ENCODE data around the gene ZDHHC11.
"Not testable (repeated sequence)": the region's sequence is repeated elsewhere in the genome, so short reads cannot be mapped to it uniquely, and the experiment has no call there.

The ZDHHC11 gene

GRCh38 chr5:752532-753115, 98.2 kb downstream of the ZDHHC11 start:
- not testable (repeated sequence) for H3K27me3 ChIP-seq (ENCODE audit: control insufficient read depth, insufficient read depth, low read length); H3K4me3 ChIP-seq (ENCODE audit: low read length); H3K36me3 ChIP-seq (ENCODE audit: control insufficient read depth, insufficient read depth, low read length); H3K9ac ChIP-seq (ENCODE audit: low read length); H3K27ac ChIP-seq (ENCODE audit: low read depth, low read length)
- peaks cover 11% of the 10 kb centered on the region for H3K4me1 ChIP-seq (ENCODE audit: control insufficient read depth, insufficient read depth, low read length)

GRCh38 chr5:751992-752391, 98.8 kb downstream of the ZDHHC11 start:
- not testable (repeated sequence) for H3K36me3 ChIP-seq (ENCODE audit: control insufficient read depth, insufficient read depth, low read length); H3K27ac ChIP-seq (ENCODE audit: low read depth, low read length); H3K27me3 ChIP-seq (ENCODE audit: control insufficient read depth, insufficient read depth, low read length); H3K4me1 ChIP-seq (ENCODE audit: control insufficient read depth, insufficient read depth, low read length); H3K9ac ChIP-seq (ENCODE audit: low read length); H3K4me3 ChIP-seq (ENCODE audit: low read length)

GRCh38 chr5:751496-751895, 99.3 kb downstream of the ZDHHC11 start:
- no peaks in the 10 kb centered on the region for H3K27me3 ChIP-seq (ENCODE audit: control insufficient read depth, insufficient read depth, low read length)
- H3K4me3 ChIP-seq (ENCODE audit: low read length): no peak overlapping the region
- no peaks in the 10 kb centered on the region for H3K36me3 ChIP-seq (ENCODE audit: control insufficient read depth, insufficient read depth, low read length)
- H3K27ac ChIP-seq (ENCODE audit: low read depth, low read length): no peak overlapping the region
- no peak overlapping the region for H3K9ac ChIP-seq (ENCODE audit: low read length)
- no peaks in the 10 kb centered on the region for H3K4me1 ChIP-seq (ENCODE audit: control insufficient read depth, insufficient read depth, low read length)

DNA sequence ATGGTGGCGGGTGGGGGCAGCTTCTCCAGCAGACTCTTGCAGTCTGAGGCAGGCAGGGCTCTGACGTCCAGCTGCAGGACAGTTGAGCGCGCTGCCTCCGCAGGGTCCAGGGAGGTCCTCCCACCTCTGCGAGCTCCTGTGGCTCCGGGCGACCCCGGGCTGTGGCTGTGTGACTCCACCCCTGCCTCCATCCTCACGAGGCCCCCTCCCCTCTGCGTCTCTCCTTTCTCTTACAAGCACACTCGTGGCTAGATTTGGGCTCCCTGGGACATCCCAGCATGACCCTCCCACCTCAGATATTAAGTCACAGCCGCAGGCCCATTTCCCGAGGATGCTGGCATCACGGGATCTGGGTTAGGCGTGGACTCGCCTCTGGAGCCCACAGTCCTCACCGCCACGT, 100.6 kb downstream of the ZDHHC11 start:
- H3K4me3 ChIP-seq (ENCODE audit: low read length); H3K36me3 ChIP-seq (ENCODE audit: control insufficient read depth, insufficient read depth, low read length); H3K27ac ChIP-seq (ENCODE audit: low read depth, low read length); H3K9ac ChIP-seq (ENCODE audit: low read length); H3K4me1 ChIP-seq (ENCODE audit: control insufficient read depth, insufficient read depth, low read length); H3K27me3 ChIP-seq (ENCODE audit: control insufficient read depth, insufficient read depth, low read length): not testable (repeated sequence)

DNA sequence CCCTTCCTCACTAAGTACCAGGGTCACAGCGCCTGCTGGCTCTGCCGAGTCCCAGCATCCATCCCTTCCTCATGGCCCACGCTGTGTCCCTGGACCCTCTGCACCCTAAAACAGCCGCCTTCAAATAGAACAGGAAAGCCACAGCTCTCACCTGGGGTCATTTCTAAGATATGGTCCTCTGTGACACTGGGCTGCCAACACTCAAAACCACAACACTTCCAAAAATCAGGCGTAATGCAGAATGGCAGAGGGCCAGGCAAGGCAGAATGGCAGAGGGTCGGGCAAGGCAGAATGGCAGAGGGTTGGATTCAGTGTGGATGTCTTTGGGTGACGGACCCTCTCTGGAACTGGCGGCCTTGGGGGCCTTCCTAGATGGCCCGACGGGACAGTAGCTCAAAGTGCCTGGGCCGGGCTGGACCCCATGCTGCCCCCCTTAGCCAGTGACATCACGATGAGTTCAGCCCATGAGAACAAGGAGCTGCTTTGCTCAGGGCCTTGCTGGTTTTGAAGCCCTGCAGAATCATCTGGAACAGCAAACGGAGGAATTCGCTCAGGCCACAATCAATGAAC, 101.6 kb downstream of the ZDHHC11 start:
- no peak overlapping the region for H3K9ac ChIP-seq (ENCODE audit: low read length)
- H3K27me3 ChIP-seq (ENCODE audit: control insufficient read depth, insufficient read depth, low read length): no peaks in the 10 kb centered on the region
- H3K36me3 ChIP-seq (ENCODE audit: control insufficient read depth, insufficient read depth, low read length): no peaks in the 10 kb centered on the region
- no peak overlapping the region for H3K27ac ChIP-seq (ENCODE audit: low read depth, low read length)
- no peak overlapping the region for H3K4me3 ChIP-seq (ENCODE audit: low read length)
- no peaks in the 10 kb centered on the region for H3K4me1 ChIP-seq (ENCODE audit: control insufficient read depth, insufficient read depth, low read length)

GRCh38 chr5:748011-748980, 102.5 kb downstream of the ZDHHC11 start:
- H3K4me3 ChIP-seq (ENCODE audit: low read length); H3K9ac ChIP-seq (ENCODE audit: low read length); H3K27ac ChIP-seq (ENCODE audit: low read depth, low read length); H3K4me1 ChIP-seq (ENCODE audit: control insufficient read depth, insufficient read depth, low read length); H3K27me3 ChIP-seq (ENCODE audit: control insufficient read depth, insufficient read depth, low read length); H3K36me3 ChIP-seq (ENCODE audit: control insufficient read depth, insufficient read depth, low read length): not testable (repeated sequence)

- H3K27me3 ChIP-seq (ENCODE audit: control insufficient read depth, insufficient read depth, low read length); H3K4me3 ChIP-seq (ENCODE audit: low read length); H3K4me1 ChIP-seq (ENCODE audit: control insufficient read depth, insufficient read depth, low read length); H3K9ac ChIP-seq (ENCODE audit: low read length); H3K36me3 ChIP-seq (ENCODE audit: control insufficient read depth, insufficient read depth, low read length); H3K27ac ChIP-seq (ENCODE audit: low read depth, low read length): not testable (repeated sequence)
Measured at GRCh38 chr5:747303-747844, 103.4 kb downstream of the ZDHHC11 start.

DNA sequence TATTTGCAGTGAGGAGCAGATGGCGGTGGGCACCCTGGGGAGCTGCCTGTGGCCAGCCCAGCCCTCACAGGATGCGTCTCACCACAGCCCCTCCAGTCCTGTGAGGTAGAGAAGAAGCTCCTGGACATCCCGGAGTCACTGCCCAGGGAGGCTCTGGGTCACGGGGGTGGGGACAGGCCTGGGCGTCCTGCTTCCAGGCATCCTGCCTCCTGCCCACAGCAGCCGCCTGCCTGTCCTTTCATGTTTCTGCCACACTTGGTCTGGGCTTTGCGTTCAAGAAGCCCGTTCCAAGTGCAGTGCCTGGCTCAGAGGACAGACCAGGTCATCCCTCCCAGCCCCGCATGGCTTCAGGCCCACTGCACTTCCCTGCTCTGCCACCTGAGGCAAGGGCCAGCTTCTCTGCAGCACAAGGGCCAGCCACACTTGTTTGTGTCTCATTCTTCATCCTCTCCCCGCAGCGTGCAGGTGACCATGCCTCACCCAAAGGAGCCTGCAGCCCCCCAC, 104.5 kb downstream of the ZDHHC11 start:
- H3K27me3 ChIP-seq (ENCODE audit: control insufficient read depth, insufficient read depth, low read length): no peaks in the 10 kb centered on the region
- H3K27ac ChIP-seq (ENCODE audit: low read depth, low read length): no peak overlapping the region
- no peak overlapping the region for H3K4me3 ChIP-seq (ENCODE audit: low read length)
- H3K9ac ChIP-seq (ENCODE audit: low read length): no peak overlapping the region
- H3K4me1 ChIP-seq (ENCODE audit: control insufficient read depth, insufficient read depth, low read length): no peaks in the 10 kb centered on the region
- no peaks in the 10 kb centered on the region for H3K36me3 ChIP-seq (ENCODE audit: control insufficient read depth, insufficient read depth, low read length)

All from rectal smooth muscle tissue (tissue), 1 donor.